MG63 (cell line): ENCODE data around the gene CEBPB. TPM values are rescaled to one million over a fixed set of nuclear protein-coding genes. Genes with fewer than 3 reads are reported as not detected.

Experiments
- DNase-seq: peaks from one replicate; pipeline ENCODE4 v3.0.0-alpha.2; 2020
- H3K27me3 ChIP-seq: fragments of 250-450 bp; sonication (Bioruptor Pico); 2 replicates; pipeline ENCODE4 v1.5.1; 2020; ENCODE audit warnings: mild to moderate bottlenecking, moderate library complexity
- H3K36me3 ChIP-seq: fragments of 250-450 bp; sonication (Bioruptor Pico); 2 replicates; pipeline ENCODE4 v1.5.1; 2020; ENCODE audit warnings: mild to moderate bottlenecking, moderate library complexity
- H3K4me3 ChIP-seq: fragments of 250-450 bp; sonication (Bioruptor Pico); 2 replicates; pipeline ENCODE4 v1.5.1; 2020; ENCODE audit warnings: mild to moderate bottlenecking, moderate library complexity
- H3K9me3 ChIP-seq: fragments of 250-450 bp; sonication (Bioruptor Pico); 2 replicates; pipeline ENCODE4 v1.5.1; 2020; ENCODE audit warnings: mild to moderate bottlenecking, moderate library complexity
- total RNA-seq: library from RNA; depleted of rRNA; stranded (reverse); fragments of >200 nt; shearing (Covaris generic); gene quantifications from 2 replicates; pipeline ENCODE4 v1.2.3, GENCODE V29; 2014; ENCODE audit warnings: low replicate concordance; rRNA removed

The CEBPB gene
- total RNA-seq, 1 experiment from 2014 or later = 46.5 TPM

DNA sequence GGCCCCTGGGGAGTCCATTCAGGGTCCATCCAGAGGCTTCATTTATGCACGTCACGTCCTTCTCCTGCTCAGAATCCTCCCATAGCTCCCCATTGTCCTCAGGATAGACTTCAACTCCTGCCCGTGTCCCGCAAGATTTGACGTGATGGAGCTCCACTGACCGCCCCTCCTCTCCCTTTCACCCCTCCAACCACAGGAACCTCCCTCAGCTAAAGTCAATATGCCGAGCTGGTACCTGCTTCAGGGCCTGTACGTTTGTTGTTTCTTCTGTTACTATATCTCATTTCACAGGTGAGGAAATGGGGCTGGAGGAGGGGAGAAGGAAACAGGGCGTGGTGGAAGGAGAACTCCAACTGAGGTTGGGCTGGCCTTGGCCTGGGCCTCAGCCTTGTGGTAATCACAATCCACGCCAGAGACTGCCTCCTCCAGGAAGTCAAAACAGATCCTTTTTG lies 38.6 kb downstream of the CEBPB start:
- no peaks in the 10 kb centered on the region for H3K36me3 ChIP-seq
- H3K9me3 ChIP-seq = no peaks in the 10 kb centered on the region
- DNase-seq = no peak
- no peak overlapping the region for H3K4me3 ChIP-seq
- H3K27me3 ChIP-seq = no peaks in the 10 kb centered on the region

DNA sequence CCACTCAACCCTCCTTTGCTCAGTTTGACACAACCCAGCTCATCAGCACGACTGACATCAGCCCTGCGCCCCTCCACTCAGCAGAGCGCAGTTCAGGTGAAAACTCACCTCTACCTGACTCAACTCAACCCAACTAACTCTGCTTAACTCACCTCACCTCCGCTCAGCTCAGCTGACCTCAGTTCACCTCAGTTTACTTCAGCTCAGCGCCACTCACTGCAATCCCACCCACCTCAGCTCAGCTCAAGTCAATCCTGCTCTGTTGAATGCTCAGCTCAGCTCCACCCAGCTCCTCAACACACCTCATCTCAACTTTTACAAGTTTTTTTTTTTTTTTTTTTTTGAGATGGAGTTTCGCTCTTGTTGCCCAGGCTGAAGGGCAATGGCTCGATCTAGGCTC lies 39.6 kb downstream of the CEBPB start:
- H3K27me3 ChIP-seq = no peaks in the 10 kb centered on the region
- H3K36me3 ChIP-seq = no peaks in the 10 kb centered on the region

DNA sequence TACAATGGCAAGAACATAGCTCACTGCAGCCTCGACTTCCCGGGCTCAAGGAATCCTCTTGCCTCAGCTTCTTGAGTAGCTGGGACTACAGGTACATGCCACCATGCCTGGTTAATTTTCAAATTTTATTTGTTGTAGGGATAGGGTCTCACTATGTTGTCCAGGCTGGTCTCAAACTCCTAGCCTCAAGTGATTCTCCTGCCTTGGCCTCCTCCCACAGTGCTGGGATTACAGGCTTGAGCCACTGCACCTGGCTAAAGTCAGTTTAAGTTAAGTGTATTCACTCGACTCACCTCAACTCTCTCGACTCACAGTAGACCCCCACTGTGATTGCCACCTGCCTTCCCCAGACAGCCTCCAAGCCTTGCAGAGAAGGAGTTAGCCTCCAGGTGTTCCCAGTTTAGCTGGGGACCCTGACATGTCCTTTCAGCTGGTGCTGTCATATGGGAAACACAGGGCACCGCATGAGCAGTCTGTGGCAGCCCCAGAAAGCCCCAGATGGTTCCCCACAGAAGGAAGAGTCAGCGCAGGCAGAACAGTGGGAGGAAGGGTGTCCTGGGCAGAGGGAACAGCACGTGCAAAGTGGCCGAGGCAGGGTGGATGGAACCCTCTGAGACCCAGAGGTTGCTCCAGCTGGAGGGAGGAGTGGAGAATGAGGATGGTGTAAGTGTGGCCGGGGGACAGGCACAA lies 40.4 kb downstream of the CEBPB start:
- DNase-seq = no peak
- Histone ChIP-seq H3K27me3 (no peaks in the 10 kb centered on the region), H3K9me3 (no peaks in the 10 kb centered on the region), H3K4me3 (no peak overlapping the region), H3K36me3 (no peaks in the 10 kb centered on the region)

More for the DNA sequence above, 39.6 kb downstream of the CEBPB start:
- no peak for DNase-seq
- no peaks in the 10 kb centered on the region for H3K9me3 ChIP-seq
- no peak overlapping the region for H3K4me3 ChIP-seq

DNA sequence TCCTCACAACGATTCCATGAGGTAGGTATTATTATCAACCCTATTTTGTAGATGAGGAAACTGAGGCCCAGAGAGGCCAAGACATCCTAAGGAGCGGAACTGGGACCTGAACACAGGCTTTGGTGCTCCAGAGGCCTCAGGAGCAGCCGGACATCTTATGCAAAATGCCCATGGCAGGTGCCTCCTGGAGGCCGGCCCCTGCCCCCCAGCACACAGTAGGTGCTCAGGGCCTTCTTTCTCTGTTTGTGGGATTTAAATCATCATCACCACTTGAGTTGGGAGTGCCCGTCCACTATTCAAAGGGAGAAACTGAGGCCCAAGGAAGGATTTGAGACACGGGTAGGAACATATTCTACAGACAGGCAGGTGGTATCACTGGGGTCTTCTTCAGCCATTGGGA lies 41.2 kb downstream of the CEBPB start:
- DNase-seq = no peak
- H3K4me3 ChIP-seq = no peak overlapping the region
- no peaks in the 10 kb centered on the region for H3K9me3 ChIP-seq

DNA sequence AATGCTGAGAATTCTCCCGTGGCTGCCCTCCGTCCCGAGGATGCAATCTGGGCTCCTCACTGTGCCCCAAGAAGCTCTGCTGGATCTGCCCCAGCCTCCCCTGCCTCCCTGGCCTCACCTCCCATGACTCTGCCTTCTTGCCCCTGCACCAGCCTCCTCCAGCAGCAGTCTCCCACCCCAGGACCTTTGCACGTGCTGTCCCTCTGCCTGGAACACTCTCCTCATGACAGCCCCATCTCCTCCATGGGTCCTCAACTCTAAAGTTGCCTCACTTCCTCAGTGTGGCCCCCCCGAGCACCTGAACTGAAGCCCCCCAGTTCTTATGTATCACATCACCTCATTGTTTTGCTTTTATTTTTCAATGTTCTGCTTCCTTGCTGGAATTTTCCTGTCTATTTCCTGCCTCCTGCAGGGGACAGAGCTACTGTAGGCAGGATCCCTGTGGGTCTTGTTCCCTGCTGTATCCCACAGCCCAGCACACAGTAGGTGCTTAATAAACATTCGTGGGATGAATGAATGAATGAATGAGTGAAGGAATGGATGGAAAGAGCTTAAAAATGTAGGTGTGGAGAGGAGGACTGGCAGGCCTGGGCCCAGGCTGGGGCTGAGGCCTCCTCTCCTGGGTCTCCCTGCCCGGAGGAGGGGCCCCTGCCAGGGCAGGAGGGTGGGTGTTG lies 42.2 kb downstream of the CEBPB start:
- no peak overlapping the region for H3K4me3 ChIP-seq
- no peaks in the 10 kb centered on the region for H3K36me3 ChIP-seq
- DNase-seq = no peak

More for the DNA sequence above, 41.2 kb downstream of the CEBPB start:
- Histone ChIP-seq H3K27me3 (no peaks in the 10 kb centered on the region), H3K36me3 (no peaks in the 10 kb centered on the region)

DNA sequence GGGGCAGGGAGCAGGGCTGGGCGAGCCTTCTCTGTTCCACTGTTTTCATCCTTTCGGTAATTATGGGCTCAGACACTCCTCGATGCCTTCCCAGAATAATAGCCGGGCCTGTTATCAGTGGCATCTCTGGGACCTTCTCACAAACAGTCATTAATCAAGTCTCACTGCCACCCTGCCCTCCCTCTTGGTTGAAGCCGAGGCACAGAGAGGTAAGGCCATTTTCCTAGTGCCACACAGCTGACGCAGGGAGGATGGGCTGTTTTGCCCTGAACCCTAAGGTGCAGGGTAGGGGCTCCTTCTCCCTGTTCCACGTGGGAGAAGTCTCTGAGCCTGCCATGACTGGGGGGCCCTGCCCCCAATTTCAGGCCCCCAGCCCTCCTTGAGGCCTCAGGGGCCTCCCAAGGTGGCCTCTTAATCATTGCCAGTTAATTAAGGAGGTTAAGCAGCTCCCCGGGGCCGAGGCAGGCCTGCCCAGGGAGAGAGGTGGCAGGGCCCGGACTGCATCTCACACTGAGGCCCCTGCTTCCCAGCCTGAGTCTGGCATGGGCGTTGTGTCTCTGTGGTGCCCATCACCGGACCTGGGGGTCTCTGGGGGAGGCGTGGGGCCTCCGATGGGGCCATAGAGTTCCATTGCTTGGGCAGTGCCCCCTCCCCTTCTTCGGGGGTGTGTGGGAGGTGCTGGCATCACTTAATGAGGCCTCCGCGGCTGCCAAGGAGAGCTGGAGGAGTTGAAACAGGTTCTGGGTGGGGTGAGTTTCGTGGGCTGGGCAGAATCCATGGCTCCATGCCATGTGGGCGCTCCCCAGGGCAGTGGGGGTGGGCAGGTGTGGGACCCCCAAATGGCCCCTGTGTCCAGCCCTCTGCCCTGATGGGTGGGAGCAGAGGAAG lies 42.9 kb downstream of the CEBPB start:
- Histone ChIP-seq H3K27me3 (no peaks in the 10 kb centered on the region), H3K9me3 (no peaks in the 10 kb centered on the region), H3K36me3 (no peaks in the 10 kb centered on the region), H3K4me3 (no peak overlapping the region)
- DNase-seq = no peak

More for the DNA sequence above, 42.2 kb downstream of the CEBPB start:
- Histone ChIP-seq H3K27me3 (no peaks in the 10 kb centered on the region), H3K9me3 (no peaks in the 10 kb centered on the region)

DNA sequence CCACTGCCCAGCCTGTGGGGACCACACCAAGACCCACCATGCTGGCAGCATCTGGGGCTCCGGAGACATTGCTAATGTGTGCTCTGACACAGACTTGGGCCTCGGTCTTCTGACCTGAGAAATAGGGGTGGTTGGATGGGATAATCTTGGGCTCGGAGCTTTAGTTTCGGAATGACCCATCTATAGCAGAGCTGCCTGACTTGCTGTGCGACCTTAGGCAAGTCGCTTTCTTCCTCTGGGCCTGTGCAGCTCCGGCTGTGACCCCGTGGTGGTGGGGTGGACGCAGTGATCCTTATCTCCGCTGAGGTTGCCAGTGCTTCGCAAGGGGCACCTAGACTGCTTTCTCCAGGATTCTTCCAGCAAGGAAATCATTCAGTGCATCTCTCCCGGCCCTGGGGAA lies 43.7 kb downstream of the CEBPB start:
- H3K27me3 ChIP-seq = no peaks in the 10 kb centered on the region

DNA sequence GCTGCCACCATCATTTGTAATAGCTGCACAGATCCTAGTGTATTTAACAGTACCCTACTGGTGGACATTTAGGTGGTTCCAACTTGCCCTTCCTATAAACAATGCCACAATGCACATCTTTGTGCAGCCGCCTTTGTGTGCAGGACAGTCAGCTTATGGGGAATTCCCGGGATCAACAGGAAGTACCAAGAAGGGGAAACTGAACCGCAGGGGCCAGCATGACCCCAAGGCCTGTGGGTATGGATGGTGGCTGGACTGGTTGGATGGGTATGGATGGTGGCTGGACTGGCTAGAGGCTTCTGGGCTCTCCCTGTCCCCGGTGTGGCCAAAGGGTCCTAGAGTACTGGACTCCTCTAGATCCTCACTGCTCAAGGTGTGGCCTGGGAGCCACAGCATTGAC lies 46.7 kb downstream of the CEBPB start:
- H3K9me3 ChIP-seq = no peaks in the 10 kb centered on the region; the same call in 1 of the 2 replicates
- H3K36me3 ChIP-seq = no peaks in the 10 kb centered on the region
- H3K27me3 ChIP-seq = no peaks in the 10 kb centered on the region
- H3K4me3 ChIP-seq = no peak overlapping the region
- no peak for DNase-seq

More for the DNA sequence above, 43.7 kb downstream of the CEBPB start:
- no peak for DNase-seq
- H3K9me3 ChIP-seq = no peaks in the 10 kb centered on the region; the same call in 1 of the 2 replicates
- H3K36me3 ChIP-seq = no peaks in the 10 kb centered on the region
- H3K4me3 ChIP-seq = no peak overlapping the region

DNA sequence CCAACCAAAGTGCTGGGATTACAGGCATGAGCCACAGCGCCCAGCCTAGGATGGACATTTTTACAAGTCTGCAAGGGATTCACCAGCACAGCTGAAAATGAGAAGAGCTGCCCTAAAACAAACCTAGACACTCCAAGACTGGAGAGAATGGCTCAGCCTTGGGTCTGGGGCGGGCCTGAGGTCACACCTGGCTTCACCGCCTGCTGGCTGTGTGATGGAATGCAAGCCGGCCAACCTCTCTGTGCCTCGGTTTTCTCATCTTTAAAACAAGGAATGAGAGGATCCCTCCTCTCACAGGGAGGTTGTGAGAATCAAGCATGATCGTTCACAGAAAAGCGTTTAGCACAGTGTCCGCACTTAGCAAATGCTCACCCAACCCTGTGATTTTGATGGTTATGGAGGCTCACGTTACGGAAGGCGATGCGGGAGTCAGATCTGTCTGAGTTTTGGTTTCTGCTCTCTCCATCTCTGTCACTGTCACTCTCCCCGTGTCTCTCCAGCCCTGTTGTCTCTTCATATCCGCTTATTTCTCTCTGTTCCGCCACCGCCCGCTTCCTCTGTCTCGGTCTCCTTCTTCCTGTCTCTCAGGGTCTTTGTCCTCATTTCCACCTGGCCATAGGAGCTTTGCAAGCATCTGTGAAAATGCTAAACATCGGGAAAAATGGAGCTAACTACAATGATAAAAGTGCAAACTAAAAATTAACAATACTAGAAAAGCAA lies 47.6 kb downstream of the CEBPB start:
- no peak for DNase-seq
- no peaks in the 10 kb centered on the region; the same call in 1 of the 2 replicates for H3K9me3 ChIP-seq
- no peaks in the 10 kb centered on the region for H3K27me3 ChIP-seq
- H3K36me3 ChIP-seq = no peaks in the 10 kb centered on the region
- H3K4me3 ChIP-seq = no peak overlapping the region

DNA sequence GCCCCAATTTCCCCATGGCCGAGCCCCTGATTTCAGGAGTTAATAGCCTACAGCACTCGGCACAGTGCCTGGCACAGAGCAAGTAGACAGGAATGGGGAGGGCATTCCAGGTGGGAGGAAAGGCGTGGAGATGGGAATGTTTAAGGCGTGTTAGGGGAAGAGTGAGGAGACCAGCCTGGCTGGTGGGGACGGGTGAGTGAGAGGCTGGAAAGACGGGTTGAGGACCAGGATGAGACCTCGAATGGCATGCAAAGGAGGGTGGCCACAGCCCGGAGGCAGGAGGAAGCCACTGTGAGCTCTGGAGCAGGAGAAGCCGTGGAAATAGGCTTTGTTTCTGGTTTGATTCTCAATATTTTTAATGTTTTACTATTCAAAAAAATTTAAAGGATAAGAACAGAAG lies 49.5 kb downstream of the CEBPB start:
- Histone ChIP-seq H3K36me3 (no peaks in the 10 kb centered on the region), H3K4me3 (no peak overlapping the region), H3K27me3 (no peaks in the 10 kb centered on the region), H3K9me3 (no peaks in the 10 kb centered on the region; the same call in 1 of the 2 replicates)
- no peak for DNase-seq

DNA sequence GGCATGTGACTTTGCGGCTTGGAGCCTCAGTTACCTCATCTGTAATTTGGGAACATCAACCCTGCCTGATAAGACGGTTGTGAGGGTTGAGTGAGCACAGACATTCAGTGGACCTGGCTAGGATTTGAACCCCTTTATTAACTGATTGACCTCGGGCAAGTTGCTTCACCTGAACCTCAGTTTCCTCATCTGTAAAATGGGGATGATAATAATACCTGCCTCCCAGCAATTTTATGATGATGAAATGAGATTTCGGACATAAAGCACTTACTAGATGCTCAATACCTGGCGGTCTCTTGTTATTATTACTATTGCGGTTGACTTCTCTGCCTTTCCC lies 51.5 kb downstream of the CEBPB start:
- no peak for DNase-seq
- H3K36me3 ChIP-seq = no peaks in the 10 kb centered on the region
- H3K27me3 ChIP-seq = no peaks in the 10 kb centered on the region
- peaks cover 2% of the 10 kb centered on the region; the same call in 1 of the 2 replicates for H3K9me3 ChIP-seq
- H3K4me3 ChIP-seq = no peak overlapping the region

Other genes starting within 250 kb of the CEBPB start
- 0.12 and 0.82 TPM in 2 replicates for gene SNAI1, start 207.8 kb upstream of the CEBPB start, total RNA-seq
- 23.3 and 29.6 TPM in 2 replicates for gene UBE2V1, start 77.7 kb upstream of the CEBPB start, total RNA-seq
- 18.2 and 31.6 TPM in 2 replicates for gene PEDS1, start 37.1 kb upstream of the CEBPB start, total RNA-seq